Epithelial cell of proximal tubule (primary cell): ENCODE results near the gene GAB2. TPM values are rescaled to one million over a fixed set of nuclear protein-coding genes. Genes with fewer than 3 reads are reported as not detected.

Source experiments
- DNase-seq: peaks from one replicate; pipeline ENCODE4 v3.0.0-alpha.2; 2011; ENCODE audit warnings: low read depth
- H3K4me3 ChIP-seq: 2 replicates; pipeline ENCODE4 v1.5.1; 2011; ENCODE audit warnings: low read depth, mild to moderate bottlenecking, low read length
- CTCF ChIP-seq: conservative IDR thresholded peaks from 2 replicates; pipeline ENCODE4 v1.5.1; 2012; ENCODE audit warnings: low read depth, mild to moderate bottlenecking, low read length
- total RNA-seq: library from RNA; depleted of rRNA; stranded (reverse); fragments of >200 nt; gene quantifications from 2 replicates; pipeline ENCODE4 v1.2.3, GENCODE V29; 2015

GAB2 gene
- total RNA-seq, 1 donor from 2014 or later, result 15.0 TPM

DNA sequence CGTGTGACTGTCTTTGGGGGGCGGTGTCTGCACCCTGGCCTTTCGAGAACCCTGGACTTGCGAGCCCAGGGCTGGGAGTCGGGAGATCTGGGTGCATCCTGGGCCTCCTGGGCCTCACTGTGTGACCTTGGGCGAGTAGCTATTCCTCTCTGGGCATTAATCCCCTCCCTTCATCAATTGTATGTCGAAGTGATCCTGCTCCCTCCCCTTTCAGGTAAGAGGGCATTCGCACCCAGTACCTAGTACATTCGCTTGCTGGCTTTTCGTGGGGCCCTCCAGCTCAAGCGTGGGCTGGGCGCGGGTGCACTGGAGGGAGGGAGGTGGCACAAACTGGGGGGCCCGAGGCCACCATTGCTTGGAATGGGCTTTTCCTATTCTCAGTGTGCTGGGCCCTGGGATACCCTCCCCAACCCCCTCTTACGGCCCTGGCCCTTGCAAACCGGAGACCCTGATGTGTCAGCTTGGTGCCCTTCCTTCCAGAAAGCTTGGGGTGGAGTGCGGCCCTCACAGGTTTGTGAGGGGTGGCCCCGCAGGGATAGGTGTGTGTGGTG, 228.4 kb downstream of the GAB2 start:
- no peak for TF ChIP-seq CTCF
- DNase-seq, result no peak
- peak overlapping the region; percentile 80 for H3K4me3 ChIP-seq

- TF ChIP-seq CTCF, result no peak
- peak; percentile 61 for DNase-seq
Observed at GRCh38 chr11:78188286-78189173, 229.1 kb downstream of the GAB2 start, which contains the start of the genes KCTD21 and USP35. Gene KCTD21 (minus strand): TSS chr11:78188626. CDS start chr11:78174554, 14,072 bp downstream. Gene USP35 (plus strand): TSS chr11:78188919. CDS start chr11:78196246, 7,327 bp downstream.

GRCh38 chr11:78187366-78188285, 230.0 kb downstream of the GAB2 start:
- H3K4me3 ChIP-seq, result peak overlapping the region; percentile 80
- no peak for TF ChIP-seq CTCF
- DNase-seq, result no peak

More at GRCh38 chr11:78188286-78189173, 229.1 kb downstream of the GAB2 start, which contains the start of the genes KCTD21 and USP35:
- H3K4me3 ChIP-seq, result peak within 1 kb of the TSS; percentile 80

- no peak for TF ChIP-seq CTCF
- DNase-seq, result no peak
- no peak overlapping the region for H3K4me3 ChIP-seq
Observed at GRCh38 chr11:78181185-78181584, 236.4 kb downstream of the GAB2 start.

DNA sequence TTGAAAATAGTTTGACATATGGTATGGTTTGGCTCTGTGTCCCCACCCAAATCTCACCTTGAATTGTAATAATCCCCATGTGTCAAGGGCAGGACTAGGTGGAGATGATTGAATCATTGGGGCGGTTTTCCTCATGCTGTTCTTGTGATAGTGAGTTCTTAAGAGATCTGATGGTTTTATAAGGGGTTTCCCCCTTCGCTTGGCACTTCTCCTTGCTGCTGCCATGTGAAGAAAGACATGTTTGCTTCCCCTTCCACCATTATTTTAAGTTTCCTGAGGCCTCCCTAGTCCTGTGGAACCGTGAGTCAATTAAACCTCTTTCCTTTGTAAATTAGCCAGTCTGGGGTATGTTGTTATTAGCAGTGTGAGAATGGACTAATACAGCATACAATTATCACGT, 236.9 kb downstream of the GAB2 start:
- no peak overlapping the region for H3K4me3 ChIP-seq
- no peak for TF ChIP-seq CTCF
- DNase-seq, result no peak

- no peak for TF ChIP-seq CTCF
- DNase-seq, result no peak
Observed at GRCh38 chr11:78179459-78180071, 238.1 kb downstream of the GAB2 start.

More at GRCh38 chr11:78179459-78180071, 238.1 kb downstream of the GAB2 start:
- H3K4me3 ChIP-seq, result no peak overlapping the region
